Measurements from ENCODE around the gene RBM34. TPM values are rescaled to one million over a fixed set of nuclear protein-coding genes. Genes with fewer than 3 reads are reported as not detected.

RBM34 gene
- total RNA-seq = 10 to 100 TPM; 25.7 to 90.7 TPM

DNA sequence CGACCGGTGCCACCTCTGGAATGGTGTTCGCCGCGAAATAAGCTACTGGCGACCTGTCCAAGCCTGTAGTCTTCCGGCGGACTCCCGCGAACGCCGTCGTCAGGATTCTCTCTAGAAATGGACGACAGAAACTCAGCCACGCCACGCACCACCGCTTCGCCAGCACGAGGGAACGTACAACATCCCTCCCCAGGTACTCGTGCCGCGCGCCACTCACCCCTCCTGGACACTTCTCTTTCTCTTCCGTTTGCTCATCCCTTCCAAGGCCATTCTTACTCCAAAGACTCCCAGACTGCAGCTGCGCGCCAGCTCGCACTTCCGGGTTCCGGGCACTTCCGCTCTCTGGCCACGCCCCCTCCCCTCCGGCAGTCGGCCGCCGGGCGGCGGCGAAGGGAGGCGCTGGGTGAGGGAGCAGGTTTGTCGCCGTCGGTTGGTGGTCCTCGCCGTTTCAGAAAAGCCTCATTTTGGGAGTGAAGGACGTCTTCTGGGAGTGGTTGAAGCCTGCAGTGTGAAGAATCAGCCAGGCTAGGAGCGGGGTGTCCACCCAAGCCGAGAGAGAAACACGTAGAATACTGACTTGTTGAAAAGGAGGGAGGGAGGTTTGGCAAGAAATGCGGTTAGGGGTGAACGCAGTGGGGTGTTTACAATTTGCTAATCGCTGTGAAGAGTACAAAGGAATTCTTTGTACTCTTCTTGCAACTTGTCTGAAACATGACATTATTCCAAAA lies at the start of gene RBM34:
RBM34 (minus strand) TSS at position 294 of the 728 bp plus-strand sequence; CDS start at position 270, 24 bp downstream.
- H3K4me1 ChIP-seq (replicated peaks) = no peaks in the 10 kb centered on the region
- TF ChIP-seq CTCF (IDR thresholded peaks at IDR 0.05) (peak in 2 of 4 experiments; percentile 48 to 75), POLR2A (IDR thresholded peaks at IDR 0.05) (peak; percentile 96), POLR2AphosphoS5 (IDR thresholded peaks at IDR 0.05) (peak; percentile 97)
- H3K4me3 ChIP-seq = peak within 1 kb of the TSS; percentile 56 to 66
- peak within 1 kb of the TSS; percentile 85 to 90 for H3K27ac ChIP-seq
- no peaks in the 10 kb centered on the region for H3K36me3 ChIP-seq
- no peaks in the 10 kb centered on the region for H3K9me3 ChIP-seq
- 1% methylated on average over 45 of the region's 52 CpGs for WGBS
- DNase-seq (ENCODE audit: low spot score) = peak; percentile 91
- intact Hi-C loops (cut with DNase I) = no loop called here
- H3K27me3 ChIP-seq (replicated peaks; ENCODE audit: insufficient read depth) = no peaks in the 10 kb centered on the region

- H3K9me3 ChIP-seq = no peaks in the 10 kb centered on the region
- H3K27ac ChIP-seq = no peak overlapping the region
- H3K4me1 ChIP-seq (replicated peaks) = no peaks in the 10 kb centered on the region
- 86% methylated on average over 2 of the region's 2 CpGs for WGBS
- intact Hi-C loops (cut with DNase I) = no loop called here
- no peaks in the 10 kb centered on the region for H3K36me3 ChIP-seq
- no peaks in the 10 kb centered on the region for H3K27me3 ChIP-seq (replicated peaks; ENCODE audit: insufficient read depth)
- no peak for DNase-seq (ENCODE audit: low spot score)
- no peak overlapping the region for H3K4me3 ChIP-seq
- no peak for TF ChIP-seq POLR2A (IDR thresholded peaks at IDR 0.05)
- no peak for TF ChIP-seq POLR2AphosphoS5 (IDR thresholded peaks at IDR 0.05)
- TF ChIP-seq CTCF (IDR thresholded peaks at IDR 0.05) = no peak
These were observed 46.1 kb upstream of the RBM34 start for GRCh38 chr1:235207209-235207565.

GRCh38 chr1:235206533-235207208 lies 45.6 kb upstream of the RBM34 start:
- no peak for DNase-seq (ENCODE audit: low spot score)
- H3K36me3 ChIP-seq = no peaks in the 10 kb centered on the region
- no peaks in the 10 kb centered on the region for H3K9me3 ChIP-seq
- WGBS = 97% methylated on average over 4 of the region's 4 CpGs
- TF ChIP-seq POLR2AphosphoS5 (IDR thresholded peaks at IDR 0.05) = no peak
- no peak for TF ChIP-seq POLR2A (IDR thresholded peaks at IDR 0.05)
- no peak for TF ChIP-seq CTCF (IDR thresholded peaks at IDR 0.05)
- no peaks in the 10 kb centered on the region for H3K4me1 ChIP-seq (replicated peaks)
- H3K4me3 ChIP-seq = no peak overlapping the region
- intact Hi-C loops (cut with DNase I) = no loop called here
- H3K27ac ChIP-seq = no peak overlapping the region
- H3K27me3 ChIP-seq (replicated peaks; ENCODE audit: insufficient read depth) = no peaks in the 10 kb centered on the region

GRCh38 chr1:235205687-235206086 lies 44.6 kb upstream of the RBM34 start:
- WGBS = 96% methylated on average over 3 of the region's 3 CpGs
- H3K4me3 ChIP-seq = no peak overlapping the region
- intact Hi-C loops (cut with DNase I) = no loop called here
- H3K4me1 ChIP-seq (replicated peaks) = no peaks in the 10 kb centered on the region
- TF ChIP-seq POLR2A (IDR thresholded peaks at IDR 0.05) = no peak
- TF ChIP-seq POLR2AphosphoS5 (IDR thresholded peaks at IDR 0.05) = no peak
- TF ChIP-seq CTCF (IDR thresholded peaks at IDR 0.05) = no peak
- H3K9me3 ChIP-seq = no peaks in the 10 kb centered on the region
- H3K36me3 ChIP-seq = no peaks in the 10 kb centered on the region
- no peaks in the 10 kb centered on the region for H3K27me3 ChIP-seq (replicated peaks; ENCODE audit: insufficient read depth)
- no peak overlapping the region for H3K27ac ChIP-seq
- no peak for DNase-seq (ENCODE audit: low spot score)
